ENCODE data around the gene MATN1.

Gene MATN1

DNA sequence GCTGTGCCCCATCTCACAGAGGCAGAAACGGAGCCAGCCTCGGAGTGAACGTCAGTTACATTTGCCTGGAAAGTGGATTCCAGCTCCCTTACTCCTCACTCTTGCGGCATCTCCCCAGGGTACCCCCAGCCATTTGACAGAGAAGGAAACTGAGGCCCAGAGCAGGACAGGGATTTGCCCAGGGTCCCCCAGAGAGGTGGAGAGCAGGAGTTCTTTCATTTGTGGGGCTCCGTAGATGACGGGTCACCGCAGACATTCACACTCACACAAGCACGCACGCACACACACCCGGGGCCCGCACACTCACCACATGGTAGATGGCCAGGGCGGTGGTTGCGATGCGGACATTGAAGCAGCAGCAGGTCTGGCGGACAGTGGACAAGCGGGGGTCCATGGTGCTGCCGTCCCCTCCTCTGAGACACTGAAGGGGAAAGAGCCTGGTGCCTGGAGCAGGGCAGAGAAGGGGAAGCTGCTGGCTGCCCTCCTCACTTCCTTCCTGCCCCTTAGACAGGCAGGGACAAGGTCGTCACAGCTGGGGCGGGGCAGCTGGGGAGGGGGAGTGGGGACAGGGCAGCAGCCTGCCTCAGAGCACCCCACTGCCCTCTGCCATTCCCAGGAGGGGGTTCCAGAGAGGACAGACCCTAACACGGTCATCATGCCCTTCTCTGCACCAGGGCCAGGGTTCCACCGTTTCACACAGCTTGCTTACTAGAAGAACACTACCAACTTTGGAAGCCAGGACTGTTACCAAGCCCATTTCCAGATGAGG is 34.2 kb upstream of the MATN1 start, which contains the start of gene LAPTM5:
Gene LAPTM5, minus strand, starts transcription at position 423 of the 769 bp plus-strand sequence. Its CDS starts 29 bp downstream, at position 394.
- DNase-seq = peak; percentile 67

DNA sequence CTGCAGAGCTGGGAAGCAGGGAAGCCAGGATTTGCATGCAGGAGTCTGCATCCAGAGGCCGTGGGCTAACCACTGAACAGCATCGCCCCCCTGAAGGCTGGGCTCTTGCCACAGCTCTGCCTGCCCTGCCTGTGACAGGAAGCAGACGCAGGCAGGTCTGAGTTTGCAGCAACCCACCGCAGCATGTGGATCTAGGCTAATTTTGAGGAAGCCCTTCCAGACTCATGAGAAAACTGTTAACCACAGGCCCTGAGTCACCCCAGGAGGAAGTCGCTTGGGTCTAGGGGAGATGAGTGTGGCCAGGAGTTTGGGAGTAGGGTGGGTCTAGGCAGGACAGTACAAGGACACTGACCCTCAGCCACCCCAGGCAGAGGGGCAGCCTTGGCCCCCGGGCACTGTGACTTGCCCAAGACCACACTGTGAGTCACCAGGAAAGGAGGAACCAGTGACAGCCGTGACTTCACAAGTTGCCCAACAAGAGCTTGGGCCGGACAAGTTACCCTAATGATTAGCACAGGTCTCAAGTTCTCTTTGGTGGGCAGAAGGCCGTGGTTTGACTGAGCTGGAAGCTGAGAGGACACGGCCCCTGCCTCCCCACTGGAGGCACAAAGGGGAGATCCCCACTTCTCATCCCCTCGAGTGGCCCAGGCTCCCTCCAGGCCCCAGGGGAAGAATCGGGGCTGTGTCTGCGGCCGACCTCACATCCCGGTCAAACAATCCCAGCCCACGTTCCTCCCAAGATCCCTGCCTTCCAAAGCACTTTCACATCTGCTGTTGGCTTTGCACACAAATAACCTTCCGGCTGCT is 33.4 kb upstream of the MATN1 start:
- peak; percentile 79 for DNase-seq

DNA sequence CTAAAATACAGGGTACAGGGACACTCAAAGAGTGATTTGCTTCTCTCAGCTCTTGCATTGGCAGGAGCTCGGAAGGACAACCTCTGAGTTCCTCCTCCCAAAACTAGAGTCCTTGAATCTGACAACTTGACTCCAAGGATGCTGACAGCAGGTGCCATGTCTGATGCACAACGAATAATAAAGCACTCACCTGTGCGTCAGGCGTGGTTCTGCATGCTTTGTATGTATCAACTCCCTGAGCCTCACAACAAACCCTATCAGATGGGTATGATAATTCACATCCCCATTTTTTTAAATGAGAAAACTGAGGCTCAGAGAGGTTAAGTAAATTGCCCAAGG is 32.8 kb upstream of the MATN1 start:
- DNase-seq = no peak

DNA sequence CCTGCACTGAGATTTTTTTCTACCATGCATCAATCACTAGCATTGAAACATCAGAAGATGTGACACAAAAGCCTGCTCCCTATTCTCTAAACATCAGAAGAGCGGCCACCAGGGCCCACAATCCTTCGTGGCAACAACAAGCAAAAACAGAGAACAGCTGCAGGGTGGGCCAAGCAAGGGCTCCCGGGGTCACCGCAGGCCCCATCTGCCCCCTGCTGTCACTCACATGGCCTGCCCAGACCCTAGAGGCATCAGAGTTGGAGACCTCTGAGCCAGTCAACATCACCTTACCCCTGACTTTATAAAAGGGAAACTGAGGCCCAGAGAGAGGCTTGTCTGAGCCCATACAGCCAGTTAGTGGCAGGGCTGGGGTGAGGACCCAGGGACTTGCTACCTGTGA is 32.4 kb upstream of the MATN1 start:
- DNase-seq = no peak

DNA sequence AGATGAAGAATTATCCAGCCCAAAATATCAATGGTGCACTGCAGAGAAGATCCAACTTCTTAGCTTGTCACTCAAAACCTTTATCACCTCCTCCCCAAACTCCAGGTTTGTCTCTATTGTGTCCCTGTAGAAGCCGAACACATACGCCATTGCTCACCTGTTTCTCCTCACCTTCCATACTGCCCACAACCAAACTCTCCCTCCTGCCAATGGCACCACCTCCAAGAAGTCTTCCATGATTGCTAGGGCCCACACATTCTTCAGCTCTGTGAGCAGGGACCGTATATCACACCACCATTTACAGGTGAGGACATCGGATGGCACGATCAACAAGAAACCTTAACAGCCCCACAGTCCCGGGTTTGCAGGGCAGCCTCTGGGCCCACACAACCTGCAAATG is 31.9 kb upstream of the MATN1 start:
- no peak for DNase-seq

DNA sequence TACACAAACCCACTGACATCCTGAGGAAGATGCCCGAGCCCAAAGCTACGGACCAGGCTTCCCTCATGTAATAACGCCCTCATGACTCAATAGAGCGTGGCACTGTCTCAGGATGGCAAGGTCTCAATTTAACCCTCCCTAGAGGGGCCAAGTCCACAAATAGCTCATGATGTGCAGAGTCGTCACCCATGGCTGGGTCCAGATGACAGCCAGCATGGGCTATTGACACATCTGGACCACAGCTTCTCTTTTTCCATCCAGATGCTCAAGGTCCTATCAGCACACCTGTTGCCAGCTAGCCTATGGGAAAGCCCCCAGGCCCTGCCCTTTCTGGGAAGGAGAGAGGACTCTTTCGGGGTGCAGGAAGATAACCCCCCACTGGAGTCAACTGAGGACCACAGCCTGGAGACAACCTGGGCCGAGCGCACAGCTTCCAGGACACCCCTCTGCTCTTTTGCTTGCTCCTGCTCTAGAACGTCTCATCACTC is 31.3 kb upstream of the MATN1 start:
- no peak for DNase-seq

DNA sequence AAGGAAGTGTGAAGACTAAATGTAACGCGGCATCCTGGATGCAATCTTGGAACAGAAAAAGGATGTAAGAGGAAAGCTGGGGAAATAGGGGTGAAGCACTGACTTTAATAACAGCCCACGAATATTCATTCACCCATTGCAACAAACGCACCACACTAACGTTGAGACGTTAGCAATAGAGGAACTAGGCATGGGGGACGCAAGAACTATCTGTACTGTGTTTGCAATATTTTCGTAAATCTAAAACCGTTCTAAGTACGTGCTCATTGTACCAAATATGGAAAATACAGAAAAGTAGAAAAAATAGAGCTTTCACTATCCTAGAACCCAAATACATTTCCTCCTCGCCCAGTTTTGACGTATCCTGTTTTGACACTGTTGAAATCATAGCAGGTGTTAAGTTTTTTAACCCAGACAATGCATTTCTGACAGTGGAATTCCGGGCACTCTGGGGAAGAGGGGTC is 30.3 kb upstream of the MATN1 start:
- DNase-seq = no peak

DNA sequence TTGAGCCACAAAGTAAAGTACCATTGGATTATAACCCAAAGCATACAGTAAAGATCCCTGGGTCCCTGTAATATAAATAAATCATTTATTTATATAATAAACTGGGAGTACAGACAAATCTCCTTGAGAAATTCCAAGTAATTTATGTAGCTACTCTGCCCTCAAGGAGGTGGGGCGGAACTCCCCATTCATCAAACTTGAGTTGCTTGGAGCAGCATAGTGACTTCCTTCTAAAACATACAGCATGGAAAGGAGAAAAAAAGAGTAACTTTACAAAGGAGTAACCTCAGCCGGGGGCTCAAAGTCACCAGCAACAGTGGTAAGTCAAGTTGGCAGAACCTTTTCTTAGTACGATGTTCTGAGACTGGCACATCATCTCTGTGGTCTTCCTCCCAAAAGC is 29.7 kb upstream of the MATN1 start:
- no peak for DNase-seq

DNA sequence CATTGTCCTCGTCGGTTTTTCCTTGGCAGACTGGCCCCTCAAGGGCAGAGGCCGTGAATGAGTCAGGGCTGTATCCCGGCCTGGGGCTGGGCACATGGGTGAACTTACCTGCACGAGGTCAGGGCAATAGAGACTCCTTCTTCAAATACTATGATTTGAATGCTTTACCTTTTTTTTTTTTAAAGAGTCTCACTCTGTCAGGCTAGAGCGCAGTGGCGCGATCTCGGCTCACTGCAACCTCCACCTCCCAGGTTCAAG is 29.2 kb upstream of the MATN1 start:
- DNase-seq = no peak

DNA sequence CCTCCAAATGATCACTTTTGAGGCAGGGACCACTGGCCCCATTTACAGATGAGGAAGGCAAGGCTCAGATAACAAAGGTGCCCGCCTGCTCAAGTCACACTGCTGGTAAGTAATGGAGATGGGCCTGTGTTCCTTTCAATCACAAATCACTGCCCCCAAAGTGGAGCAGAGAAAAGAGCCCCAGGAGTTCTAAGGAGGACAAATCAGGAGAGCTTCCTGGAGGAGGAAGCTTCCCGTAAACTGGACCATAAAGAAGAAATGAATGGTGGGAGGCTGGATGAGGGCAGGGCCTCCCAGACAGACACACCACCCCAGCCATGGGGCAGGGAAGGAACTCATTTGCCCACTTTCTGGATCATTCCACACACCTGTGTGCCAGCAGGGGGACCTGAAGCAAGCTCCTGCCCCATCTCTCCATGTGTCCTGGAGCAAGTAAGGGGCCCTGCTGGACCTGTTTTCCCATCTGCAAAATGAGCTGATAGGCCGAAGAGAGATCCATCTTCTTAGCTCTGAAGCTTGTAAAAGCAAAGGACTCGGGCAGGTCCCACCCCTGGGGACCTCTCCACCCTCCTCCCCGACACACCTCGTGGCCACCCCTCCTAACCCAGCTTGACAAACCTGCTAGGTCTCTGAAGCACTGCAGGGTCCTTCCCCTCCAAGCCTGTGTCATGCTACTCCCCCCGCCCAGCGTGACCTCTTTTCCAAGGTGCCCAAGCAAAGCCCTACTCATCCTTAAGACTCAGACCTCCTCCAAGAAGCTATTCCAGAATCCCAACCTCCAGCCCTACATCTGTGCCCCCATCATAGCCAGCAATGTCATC is 28.7 kb upstream of the MATN1 start:
- DNase-seq = no peak

DNA sequence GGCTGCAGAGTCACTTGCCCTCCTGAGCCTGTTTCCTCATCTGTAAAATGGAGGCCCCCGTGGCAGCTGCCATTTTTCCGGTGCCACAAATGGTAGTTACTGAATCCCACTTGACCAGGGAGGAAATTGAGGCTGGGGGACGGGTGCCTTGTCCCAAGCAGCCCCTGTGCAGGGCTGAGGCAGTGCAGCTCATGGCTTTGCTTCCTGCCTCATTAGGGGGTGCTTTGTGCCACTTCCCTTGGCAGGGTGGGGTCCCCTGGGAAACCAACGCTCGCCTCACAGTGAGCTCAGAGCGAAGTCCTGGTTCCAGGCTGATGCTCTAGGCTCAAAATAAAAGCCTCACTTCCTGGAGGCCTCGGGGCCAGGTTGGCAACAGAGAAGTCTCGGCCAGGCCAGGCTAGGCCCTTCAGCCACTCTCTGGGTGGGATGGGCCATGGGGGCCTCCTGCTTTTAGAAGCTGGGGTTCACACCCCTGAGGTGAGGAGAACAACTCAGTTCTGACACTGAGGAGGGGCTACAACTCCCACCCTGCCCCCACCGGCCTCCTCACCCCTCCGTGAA is 27.4 kb upstream of the MATN1 start:
- DNase-seq = no peak

DNA sequence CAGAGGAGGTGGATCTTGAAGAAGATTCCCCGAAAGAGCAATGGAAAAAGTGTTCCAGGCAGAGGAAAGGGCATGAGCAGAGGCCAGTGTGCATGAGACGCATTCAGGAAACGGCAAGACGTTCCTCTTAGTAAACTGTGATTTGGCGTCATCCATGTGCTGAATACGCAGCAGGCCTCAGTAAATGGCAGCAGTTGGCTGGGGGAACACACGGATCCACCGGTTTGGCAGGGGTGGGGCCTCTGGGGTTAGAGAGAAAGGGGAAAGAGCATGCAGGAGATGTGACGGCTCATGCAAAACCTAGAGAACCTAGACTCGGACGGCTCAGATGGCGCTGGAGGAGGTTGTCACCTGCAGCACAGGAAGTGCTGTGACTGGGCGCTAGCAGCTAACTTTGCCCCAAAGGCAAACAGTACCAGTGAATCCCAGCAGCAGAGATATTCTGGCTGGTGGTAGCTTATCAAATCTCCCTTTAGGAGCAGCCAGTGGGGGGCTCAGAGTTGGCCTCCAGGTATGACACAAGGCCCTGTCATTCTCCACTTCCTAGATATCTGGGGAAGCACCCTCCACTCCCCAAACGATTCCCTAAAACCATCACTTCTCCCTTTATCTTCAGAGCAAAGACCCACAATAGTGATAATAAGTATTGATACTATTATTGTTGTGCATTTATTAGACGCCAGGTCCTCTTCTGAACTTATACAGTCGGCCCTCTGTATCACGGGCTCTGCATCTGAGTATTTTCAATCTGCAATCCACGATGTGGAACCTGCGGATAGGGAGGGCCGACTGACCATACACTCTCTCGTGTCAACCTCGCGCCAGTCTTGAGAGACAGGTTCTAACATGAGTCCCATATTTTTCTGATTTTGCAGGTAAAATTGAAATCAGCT is 26.6 kb upstream of the MATN1 start:
- peak; percentile 75 for DNase-seq

DNA sequence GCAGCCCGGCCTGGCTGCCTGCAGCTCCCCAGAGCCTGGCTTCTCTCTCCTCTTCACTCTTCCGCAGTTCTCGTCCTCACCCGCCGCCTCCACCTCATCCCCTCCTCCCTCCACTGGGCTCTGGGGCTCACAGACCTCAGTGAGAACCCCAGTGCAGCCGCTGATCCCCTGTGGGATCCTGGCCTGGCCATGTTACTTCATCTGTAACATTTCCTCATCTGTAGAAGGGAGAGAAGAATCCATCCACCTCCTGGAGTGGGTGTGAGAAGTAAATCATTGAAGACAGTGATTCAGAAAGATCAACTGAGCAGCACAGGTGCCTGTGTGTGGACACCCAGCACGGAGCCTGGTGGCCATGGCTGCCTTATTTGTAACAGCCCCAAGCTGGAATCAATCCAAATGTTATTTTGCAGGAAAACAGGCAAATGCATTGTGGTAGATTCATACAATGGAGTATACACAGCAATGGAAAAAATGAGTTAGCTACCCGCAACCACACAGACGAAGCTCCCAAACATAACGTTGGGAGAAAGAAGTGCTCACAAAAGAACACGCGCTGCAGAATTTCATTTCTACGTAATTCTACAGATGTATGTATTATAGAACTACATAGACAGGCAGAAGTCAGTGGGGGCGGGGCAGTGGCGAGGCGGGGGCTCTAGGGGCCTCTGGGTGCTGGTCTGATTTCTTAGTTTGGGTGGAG is 25.5 kb upstream of the MATN1 start:
- DNase-seq = no peak

DNA sequence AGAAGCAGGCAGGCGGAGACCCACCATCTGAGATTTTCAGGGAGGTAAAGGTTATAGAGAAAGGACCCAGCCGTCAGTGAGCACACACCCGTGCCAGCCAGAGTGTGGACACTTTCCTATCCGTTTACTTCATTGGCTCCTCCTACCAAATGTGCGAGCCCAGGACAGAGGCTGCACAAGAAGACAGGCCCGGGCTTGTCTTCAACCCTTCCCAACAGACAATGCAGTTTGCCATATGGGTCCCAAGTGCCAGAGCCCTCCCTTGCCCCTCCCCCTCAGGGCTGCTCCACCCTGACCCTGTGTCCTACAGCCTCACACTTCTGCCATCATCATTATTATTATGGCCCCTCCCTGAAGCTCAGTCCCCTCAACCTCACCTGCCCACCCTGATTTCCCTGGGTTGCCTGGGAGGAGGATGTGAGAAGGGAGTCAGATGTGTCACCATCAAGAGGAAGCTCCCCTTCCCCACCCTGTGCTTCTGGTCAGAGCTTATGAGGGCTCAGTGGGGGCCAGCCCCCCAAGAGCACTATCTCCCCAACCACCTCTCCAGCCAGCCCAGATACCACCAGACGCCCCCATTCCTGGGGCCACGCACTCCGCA is 24.8 kb upstream of the MATN1 start:
- DNase-seq = no peak

DNA sequence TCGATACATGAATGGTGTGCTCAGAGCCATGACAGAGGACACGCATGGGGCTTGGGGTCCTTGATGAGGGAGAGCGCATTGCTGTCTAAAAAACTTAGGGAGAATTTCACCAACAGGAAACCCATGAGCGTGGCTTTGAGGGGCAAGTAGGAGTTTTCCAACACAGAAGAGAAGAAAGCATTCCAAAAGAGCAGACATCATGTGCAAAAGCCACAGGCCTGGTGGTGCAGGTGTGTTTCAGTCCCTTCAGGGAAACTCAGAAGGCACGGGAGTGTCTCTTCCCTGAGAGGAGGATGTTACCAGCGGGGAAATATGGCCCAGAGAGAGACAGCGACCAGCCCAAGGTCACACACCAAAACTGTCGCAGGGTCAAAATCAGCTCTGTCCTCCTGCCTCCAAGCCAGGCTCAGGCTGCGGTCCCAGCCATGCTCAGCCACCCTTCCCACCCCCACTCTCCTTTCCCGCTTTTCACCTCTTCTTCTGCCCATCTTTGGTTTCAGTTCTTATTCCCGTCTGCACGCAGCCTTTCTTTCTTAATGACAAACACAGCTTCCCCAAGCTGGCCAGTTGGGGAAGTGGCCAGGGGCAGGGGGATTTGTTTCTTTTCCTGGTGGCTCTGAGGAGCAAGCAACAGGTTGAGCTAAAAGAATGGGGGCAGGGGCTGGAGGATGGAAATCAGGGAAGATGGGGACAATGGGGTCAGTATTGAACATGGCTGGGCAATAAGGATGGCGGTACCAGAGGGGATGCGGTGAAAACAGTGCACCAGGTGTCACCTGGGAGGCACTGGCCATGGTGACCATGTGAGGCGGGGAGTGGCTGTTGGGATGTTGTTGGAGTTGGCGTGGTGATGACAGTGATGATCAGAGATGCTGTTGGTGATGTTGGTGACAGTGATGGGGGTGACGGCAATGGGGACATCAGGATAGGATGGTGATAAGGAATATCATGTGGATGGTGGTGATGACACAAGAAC is 23.9 kb upstream of the MATN1 start:
- no peak for DNase-seq

DNA sequence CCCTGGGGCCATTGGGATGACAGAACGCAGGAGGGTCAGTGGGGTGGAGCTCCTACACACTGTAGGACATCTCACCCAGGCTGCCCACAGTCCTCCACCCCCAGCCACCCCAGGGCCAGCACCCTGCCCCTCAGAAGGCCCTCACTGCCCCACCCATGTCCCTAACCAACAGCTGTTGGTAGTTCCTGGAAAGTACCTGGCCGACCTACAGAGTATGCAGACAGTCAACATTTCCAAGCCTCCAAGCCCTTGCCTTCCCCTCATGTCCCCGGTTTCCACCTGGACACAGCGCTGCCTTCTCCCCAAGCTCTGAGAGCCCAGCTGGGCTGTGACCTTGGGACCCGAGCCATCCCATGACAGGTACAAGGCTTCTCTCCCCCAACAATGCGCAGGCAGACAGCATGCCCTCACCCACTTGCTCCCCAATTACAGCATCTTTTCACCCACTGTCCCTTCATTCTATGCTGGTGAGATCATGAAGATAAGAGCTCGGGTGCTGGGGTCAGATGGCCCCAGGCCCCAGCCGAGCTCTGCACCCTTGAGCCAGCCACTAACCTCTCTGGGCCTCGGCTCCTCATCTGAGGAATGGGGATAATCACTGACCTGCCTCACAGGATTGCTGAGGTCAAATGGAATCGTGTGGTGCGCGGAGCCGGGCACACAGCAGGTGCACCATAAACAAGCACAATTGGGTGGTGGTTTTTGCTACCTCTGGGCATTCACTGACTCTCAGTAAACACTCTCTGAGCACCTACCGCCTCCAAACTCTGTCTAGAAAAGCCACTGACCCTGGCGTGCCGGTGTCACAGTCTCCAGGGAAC is 23.0 kb upstream of the MATN1 start:
- no peak for DNase-seq

DNA sequence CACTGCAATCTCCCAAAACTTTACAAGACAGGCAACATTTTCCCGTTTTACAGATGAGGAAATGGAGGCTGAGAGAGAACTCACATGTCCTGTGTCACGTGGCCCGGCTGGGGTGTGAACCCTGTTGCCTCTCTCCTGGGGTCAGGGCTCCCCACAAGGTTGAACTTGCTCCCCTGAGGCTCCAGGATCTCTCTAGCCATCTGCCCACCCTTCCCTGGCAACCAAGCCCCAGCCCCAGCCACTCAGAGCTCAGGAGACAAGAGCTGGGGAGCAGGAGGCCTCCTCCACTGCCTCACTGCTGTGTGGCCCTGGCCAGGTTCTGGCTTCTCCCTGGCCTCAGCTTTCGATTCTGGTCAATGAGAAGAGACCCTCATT is 22.4 kb upstream of the MATN1 start:
- no peak for DNase-seq

DNA sequence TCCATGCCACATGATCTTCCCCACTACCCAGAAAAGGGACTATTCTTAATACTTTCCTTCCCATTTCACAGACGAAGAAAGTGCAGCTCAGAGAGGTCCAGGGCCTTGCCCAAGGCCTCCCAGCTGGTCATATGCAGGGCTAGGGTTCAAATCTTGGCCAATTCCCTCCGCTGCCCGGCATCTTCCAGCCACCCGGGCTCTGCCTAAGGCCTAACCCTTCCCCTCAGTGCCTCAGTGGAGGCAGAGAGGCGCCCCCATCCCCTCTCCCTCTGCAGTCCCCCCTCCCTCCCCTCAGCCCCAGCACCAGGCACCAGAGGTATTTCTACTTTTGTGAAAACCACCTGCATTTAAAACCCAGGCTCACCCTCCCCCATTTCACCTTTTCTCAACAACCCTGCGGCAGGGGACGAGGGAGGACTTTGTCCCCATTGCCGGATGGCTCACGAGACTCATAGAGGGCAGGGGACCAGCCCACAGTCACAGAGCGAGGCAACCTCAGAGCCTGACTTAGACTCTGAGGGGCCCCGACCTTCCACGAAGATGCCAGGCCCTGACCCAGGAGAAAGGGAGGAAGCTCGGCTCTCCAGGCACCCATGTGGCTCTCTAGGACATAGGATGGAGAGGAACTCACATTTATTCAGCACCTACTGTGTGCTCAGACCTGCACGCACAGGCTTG is 21.9 kb upstream of the MATN1 start:
- no peak for DNase-seq
